ENCODE results near the gene EVA1A.
A peak's percentile ranks its signal among the peaks of the same experiment; 100 is the strongest.

The EVA1A gene

DNA sequence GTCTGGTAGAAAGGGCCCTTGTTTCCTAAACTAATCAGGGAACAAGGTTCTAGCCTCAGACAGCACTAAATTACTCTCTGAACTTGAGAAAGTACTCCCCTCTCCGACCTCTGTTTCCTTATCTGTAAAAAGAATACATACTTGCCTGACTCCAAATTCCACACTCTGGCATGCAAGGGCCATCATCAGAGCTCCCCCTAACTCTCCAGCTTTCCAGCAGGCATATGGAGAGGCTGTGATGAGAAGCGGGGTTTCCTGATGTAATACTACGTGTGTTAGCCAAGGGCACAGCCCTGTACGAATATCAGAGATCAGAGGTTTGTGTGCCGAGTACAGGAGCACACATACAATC, 1.8 kb upstream of the EVA1A start:
- no peak for DNase-seq

DNA sequence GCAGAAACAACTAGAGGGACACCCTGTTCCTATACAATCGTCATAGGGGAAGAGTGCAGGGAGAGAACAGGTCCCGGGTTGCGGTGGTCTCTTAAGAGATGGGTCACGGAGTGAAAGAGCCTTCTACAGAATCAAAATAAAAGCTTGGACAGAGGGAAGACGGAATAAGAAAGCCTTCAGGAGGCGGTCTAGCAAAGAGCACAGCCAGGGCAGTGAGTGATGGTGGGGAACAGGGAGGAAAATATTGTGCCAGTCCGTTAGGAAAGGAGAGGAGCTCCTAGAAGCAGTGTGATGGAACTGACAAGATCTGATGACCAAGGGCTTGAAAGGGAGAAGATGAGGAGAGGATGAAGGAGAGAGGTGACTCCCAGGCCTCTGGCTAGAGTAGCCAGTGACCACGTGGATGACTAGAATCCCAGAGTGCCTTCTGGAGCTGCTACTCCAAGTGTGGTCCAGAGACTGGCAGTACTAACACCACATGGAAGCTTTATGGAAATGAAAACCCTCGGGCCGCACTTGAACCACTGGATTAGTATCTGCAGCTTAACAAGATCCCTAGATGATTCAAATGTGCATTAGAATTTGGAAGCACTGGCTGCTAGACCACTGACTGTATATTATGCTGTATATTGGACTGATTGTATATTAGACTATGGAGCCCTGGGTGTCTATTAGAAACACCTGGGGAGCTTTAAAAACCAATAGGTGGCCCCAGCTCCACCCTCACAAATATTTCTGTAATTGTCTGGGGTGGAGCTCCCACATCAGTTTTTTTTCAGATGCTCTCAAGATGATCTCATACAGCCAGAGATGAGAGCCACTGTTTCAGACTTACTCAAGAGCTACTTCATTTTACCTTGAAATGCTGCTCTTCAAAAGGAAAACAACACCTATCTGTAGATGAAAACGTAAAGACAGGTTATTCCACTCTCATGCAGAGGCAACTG, 1.1 kb upstream of the EVA1A start:
- DNase-seq = no peak

DNA sequence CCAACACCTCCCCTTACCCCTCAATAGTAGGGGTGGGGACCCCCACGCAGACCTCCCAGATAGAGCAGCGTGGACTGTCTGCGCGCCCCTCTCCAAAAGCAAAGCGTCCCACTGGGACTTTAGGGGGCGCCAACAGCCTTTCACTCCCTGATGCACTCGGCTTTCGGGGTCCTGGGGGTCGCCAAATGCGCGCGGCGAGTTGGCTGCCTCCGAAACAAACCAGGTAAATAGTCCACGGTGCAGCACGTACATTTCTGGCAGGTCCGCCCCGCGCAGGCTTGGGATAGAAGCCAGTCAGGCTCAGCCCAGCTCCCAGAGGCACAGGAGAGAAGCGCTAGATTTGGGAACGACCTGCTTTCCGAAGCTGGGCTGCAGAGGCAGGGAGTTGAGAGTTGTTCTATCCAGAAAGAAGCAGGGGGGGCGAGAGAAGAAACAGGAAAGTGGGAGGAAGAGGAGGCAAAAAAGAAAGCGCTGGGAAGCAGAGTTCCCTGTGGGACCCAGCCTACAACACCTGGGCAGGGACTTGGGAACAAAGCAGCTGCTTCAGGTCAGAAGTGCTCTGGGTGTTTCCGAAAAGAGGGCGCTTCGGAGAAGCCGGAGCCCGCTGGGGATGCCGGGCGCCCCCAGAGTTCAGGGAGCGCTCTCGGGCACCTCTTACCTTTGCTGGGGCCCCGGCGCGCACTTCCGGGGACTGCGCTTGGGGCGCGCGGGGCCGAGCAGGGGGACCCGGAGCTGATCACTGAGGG, 544 bp downstream of the EVA1A start:
- peak in 1 of 2 experiments; percentile 0 for DNase-seq

DNA sequence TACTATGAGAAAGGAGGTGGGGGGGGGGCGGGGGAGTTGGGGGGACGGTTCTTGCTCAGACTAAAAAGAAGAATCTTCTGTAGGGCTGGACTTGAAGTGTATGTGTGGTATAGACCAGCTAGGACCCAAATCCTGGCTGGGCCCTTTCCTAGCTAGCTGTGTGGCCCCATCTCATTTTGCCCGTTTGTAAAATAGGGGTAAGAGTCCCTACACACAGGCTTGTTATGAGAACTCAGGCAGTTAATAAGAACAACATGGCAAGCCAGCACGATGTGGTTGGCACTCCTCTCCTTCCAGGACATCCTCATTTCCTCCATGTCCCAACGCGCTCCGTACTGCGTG, 1.1 kb downstream of the EVA1A start:
- DNase-seq = no peak

DNA sequence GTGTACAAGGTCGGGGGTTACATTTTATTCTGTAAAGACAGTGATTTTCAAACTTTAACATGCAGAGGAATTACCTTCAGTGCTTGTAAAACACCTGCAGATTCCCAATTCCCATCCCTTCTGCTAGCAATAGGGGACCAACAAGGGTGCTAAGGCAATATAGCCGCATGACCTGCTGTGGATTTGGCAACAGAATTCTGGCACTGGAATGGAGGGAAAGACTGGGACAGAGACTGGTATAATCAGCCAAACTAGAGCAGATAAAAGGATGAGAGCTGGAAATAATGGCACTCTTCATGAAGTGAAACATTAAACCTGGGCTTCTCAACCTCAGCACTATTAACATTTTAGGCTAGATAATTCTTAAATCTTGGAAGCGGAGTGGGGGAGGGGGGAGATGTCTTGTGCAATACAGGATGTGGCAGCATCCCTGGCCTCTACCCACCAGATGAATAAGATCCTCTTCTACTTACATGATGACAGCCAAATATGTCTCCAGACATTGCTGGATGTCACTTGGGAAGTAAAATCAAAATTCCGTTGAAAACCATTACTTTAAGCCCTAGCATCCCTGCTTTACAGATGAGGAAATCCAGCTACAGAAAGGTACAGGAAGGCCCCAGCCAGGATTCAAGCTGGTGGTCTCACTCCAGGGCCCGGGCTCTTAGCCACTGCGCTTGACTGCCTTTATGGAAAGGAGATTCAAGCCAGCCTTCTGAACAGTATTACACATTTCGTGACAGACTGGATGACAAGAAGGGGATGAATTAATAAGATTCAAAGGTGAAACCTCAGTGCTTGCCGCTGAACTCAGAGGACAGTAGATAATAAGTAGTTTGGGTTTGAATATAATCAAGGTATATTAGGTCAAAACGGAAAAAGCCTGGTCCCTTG, 1.7 kb downstream of the EVA1A start:
- no peak for DNase-seq

DNA sequence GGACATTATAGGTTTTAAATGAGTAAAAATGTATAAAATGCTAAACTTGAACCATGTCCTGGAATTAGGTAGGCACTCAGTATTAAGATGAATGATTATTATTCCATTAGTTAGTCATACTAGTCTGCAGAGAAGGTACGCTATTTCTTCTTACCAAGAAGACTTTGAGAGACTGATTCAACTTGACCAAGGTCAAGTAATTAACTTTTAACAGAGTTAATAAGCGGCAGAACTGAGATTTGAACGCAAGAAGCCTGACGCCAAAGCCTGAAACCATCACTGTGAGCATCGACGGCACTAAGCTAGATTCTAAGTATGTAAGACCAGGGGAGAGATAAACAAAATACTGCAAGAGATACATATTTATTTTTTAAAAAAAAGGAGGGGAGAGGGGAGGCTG, 2.6 kb downstream of the EVA1A start:
- no peak for DNase-seq

DNA sequence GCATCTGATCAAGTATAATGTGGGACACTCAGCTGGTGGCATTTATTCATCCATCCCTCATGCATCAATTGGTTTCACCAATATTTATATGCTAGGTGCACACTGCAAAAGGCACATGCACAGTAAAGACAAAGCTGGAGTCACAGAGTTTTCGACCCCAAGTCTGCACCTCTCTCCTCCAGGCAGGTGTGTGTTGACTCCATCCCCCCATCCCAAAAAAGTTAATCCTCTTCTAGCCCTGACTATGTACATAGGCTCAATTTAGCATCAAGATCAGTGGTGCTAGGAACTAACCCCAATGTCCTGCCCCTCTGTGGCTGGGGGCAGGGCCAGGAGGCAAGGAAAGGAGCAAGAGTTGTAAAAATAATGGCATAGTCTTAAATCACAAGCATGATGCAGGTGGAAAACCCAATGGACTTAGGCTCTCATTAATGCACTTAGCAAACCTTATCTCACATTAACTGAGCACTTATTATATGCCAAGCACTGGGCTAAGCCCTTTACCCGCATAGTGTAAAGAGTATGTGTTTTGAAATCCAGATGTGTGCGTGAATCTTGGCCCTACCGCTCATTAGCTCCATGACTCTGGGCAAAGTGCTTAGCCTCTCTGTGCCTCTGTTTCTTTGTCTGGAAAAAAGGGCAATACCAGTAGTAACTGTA, 3.1 kb downstream of the EVA1A start:
- DNase-seq = no peak

DNA sequence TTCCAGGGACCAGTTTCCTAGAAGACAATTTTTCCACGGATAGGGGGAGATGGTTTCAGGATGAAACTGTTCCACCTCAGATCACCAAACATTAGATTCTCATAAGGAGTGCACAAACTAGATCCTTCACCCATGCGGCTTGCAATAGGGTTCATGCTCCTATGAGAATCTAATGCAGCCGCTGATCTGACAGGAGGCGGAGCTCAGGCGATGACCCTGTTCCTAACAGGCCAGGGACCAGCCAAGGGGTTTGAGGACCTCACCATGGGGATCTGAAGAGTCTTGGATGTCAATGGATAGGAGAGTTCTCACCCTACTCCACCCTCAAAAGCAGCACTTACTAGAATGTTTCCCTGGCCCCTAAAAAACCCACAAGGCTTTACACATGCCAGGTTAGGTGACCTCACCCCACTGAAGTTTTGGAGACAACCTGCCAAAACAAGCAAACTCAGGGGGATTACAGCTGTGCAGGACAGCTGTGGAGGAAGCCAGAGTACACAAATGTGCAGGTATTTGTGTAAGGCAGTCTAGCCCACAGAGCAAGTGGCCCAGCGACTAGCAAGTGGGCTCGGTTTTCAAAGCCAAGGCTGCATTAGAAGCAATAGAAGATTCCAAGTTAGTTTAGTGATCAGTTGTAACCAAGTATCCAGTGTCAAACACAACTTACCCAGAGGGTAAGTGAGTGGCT, 3.9 kb downstream of the EVA1A start:
- DNase-seq = no peak

DNA sequence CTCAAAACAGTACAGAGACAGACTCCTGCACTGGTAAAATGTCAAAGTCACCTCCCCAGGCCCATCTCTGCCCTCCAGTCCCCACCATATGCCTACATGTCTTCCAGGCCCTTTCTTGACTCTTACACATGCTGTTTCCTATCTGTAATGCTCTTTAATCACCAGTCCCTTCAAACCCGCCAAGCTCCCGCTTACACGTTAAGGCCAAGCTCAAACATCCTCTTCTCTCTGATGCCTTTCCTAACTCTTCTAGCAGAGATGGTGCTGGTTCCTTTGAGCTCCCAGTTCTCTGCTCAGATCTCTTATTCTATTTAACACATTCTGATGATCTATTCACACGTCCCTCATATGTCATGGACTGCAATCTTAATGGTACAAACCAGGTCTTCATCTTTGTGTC, 5.0 kb downstream of the EVA1A start:
- DNase-seq = no peak

DNA sequence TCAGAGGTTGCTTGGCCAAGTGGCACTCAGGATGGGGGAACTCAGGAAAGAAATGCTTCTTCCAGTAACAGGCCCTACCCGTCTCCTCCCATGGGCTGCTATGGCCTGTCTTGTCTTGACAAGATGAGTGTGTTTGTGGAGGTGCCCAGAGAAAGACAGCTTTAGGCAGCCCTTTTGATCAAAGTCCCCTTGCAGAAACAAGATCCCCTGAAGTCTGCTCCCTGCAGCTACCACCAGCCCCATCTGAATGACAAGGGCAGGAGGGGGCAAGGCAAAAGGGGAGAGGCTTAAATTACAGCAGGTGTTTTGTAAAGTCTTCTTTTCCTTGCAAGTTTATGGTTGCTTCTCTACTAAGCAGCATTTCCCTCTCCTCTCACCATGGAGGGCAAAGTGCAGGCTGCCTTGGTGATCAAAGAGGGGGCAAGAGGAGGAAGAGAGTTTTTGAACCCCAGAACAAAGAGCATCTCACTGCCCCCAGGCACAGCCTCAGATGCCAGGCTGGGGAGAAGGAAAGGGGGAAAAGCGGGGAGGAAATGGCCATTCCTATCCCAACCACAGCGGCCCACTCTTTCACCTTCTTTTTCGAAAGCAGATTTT, 6.7 kb downstream of the EVA1A start:
- DNase-seq = no peak

DNA sequence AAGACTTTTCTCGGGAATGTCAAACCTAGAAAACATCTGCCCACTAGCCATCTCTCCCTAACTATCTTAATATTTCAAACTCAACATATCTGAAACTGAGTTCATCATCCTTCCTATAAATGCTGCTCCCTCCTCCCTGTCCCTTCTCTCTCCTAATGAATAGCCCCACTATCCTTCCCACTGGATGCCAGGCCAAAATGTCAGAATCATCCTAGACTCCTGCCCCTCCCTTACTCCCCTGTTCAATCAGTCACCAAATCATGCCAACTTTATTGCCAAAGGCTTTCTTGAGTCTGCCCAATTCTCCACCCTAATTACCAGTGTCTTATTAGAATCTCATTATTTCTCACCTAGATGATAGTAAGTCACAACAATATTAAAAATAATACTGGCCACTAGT, 8.5 kb downstream of the EVA1A start:
- DNase-seq = no peak

DNA sequence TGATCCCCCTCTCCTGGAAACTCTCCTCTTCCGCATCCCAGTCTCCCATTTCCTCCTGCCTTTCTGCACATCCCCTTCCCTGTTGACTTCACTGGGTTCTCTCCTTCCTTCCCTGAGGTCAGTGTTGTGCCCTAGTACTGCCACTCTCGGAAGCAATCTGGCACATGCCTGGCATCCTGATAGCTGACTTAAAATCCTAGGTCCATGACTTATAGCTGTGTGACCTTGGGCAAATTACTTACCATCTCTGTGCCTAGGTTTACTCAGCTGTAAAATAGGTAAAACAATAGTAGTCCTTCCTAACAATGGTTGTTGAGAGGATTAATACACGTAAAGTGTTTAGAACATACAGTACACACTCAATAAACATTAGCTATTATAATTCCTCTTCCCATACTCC, 9.3 kb downstream of the EVA1A start:
- DNase-seq = no peak

DNA sequence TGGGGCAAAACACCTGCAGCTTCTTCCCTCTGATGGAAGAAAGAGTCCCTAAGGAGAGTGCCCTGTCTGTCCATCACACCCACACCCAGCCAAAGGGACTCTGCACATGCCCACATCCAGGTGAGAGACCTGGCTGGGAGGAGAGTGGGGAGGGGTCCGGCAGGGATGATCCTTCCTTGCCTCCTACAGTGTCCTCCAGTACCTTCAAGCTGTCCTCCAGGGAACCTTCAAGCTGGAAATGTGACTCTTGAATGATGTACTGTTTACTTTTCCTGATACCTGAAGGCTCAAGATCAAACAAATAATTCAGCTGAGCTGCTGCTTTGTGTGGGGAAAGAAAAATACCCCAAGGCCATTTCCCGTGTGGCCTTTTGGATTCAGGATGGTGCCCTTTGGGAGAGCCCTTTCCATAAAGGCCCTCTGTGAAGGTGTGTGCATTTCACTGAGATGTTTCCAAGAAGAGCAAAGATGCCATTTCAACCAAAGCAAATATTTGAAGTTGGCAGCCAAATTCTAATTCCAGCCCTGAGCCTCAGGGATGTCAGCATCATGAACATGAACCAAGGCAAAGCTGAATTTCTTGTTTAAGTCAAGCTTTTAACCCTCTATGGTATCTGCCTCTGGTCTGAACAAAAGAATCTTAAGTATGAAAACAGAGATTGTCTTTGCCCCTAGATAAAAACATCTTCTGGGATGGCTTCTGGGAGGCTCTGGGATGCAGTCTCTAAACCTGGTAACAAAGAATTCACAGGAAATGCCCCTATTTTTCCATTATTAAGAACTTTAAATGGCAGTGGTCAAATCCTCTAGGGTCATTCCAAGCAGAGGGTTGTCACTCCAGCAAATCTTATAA, 11.1 kb downstream of the EVA1A start:
- DNase-seq = no peak

DNA sequence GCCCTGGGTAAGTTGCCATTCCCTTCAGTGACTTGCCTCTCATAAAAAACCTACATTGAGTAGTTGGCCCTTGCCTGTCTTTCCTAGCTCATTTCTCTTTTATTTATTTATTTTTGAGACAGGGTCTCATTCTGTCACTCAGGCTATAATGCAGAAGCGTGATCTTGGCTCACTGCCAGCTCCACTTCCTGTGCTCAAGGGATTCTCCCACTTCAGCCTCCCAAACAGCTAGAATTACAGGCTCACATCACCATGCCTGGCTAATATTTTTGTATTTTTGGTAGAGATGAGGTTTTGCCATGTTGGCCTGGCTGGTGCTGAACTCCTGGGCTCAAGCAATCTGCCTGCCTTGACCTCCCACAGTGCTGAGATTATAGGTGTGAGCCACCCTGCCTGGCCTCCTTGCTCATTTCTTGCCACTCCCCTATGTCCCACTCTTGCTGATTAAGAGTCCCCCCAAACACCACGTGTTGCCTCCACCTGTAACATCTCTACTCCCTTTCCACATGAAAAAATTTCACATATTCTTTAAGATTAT, 12.6 kb downstream of the EVA1A start:
- DNase-seq = no peak

DNA sequence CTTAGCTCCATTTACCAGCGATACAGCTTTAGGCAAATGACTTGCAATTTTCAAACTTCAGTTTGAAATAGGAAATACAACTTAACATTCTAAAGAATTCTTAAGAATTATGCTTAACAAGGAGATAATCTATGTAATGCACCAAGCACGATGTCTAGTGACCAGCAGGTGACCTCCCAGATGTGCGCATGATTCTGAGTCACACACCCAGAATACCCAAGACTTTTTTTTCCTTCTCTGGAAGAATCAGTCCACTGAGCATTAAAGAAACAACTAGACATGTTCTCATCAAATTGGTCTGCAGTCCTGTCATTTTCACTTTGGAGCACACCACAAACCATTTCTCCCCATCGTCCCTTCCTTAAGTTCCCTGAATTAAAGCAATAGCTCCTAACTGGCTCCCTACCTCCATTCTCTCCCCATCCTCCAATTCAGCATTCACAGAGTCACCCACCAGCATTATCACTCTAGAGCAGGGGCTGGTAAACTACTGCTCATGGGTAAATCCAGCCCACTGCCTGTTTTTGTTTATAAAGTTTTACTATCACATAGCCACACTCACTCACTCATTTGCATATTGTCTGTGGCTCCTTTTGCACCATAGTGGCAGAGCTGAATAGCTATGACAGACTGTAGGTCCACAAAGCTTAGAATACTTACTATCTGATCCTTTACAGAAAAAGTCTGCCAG, 13.2 kb downstream of the EVA1A start:
- DNase-seq = no peak

DNA sequence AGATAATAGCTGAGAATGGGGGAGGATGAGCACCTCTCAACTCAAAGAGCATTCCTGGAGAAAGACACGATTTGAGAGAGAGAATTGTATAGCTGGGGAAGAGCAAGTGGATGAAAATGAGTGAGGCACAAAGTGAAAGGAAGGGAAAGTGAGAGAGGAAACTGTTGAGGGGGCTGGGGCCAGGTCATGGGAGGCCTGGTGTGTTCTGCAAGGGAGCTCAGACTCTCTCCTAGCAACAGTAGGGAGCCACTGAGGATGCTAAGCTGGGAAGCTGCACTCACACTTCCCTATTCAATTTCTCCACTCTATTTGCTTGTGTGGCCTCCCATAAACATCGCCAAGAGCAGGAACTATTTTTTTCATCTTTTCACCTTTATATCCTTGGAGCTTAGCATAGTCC, 14.8 kb downstream of the EVA1A start:
- no peak for DNase-seq

DNA sequence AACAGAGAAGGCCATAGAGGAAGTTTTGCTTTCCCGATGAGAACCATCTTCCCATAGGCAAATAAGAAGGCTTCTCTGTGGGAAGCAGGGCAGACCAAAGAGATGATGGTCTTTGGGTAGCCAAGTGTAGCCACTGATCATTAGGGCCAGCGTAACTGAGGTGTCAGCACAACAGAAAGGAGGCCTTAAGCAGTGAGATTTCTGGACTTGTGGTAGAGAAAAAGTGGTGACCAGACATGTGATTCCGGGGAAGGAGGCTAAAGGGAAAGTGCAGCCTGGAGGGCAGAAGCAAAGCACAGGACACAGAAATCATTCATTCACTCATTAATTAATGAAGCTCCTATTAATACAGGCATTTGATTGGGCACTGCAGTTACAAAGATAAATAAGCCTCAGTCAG, 15.4 kb downstream of the EVA1A start:
- DNase-seq = no peak

DNA sequence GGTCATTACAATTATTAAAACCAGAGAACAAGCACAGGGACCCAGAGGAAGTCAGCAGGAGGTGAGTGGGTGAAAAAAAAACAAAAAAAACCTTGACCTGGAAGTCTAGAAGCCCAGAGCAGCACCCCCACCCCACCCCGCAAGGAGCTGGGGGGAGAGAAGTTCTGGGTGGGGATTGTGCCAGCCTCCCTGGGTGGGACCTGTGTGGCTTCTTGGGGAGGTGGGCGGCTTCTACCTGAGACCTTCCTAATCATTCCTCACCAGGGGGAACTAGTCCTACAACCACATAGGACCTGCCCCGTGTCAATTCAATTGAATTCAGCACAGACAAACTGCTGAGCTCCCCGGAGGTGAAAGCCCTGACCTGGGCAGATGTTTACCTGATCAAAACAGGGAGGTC, 17.3 kb downstream of the EVA1A start:
- DNase-seq = no peak

DNA sequence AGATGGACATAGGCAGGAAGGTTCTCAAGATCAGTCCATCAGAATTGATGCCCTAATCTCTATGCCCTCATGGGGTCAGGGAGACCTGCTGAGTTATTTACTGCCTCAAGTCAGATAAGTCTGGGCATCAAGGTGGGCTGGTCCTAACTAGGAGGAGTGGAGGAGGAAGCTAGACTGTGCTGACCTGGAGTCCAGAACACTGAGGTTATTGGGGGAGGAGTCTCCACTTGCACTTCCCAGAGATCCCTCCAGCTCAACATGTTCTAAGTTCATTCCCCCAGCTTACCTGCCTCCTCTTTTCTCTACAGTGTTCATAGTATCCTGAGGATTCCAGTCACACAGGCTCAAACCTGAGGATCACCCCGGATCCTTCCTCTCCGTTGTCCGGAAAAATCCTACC, 19.3 kb downstream of the EVA1A start:
- DNase-seq = no peak

DNA sequence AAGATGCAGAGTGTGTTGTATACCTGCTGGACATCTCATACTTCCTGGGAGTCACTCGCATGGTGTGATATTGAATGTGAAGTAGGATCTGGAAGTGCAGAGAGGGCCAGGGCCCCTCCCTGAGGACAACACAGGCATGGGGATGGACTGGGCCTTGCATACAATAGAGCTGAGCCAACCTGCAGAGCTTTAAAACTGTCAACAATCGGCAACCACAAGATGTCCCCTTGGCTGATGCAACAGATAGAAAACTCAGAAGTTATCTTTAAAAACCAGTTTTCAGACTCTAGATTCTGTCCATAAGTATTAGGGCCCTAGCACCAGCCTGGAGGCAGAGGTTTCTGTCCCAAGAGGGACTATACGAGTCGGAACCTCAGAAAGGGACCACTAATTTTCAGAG, 19.7 kb downstream of the EVA1A start:
- DNase-seq = no peak
